ENCODE data around the gene RAP1A.

RAP1A gene

GRCh38 chr1:111648806-111649205 lies 29.2 kb downstream of the RAP1A start:
- no peak for TF ChIP-seq CTCF (IDR thresholded peaks at IDR 0.05; ENCODE audit: extremely low read depth, missing control alignments)
- no peak for DNase-seq (ENCODE audit: low spot score)

- TF ChIP-seq CTCF (IDR thresholded peaks at IDR 0.05; ENCODE audit: extremely low read depth, missing control alignments): no peak
- DNase-seq (ENCODE audit: low spot score): no peak
Measured at GRCh38 chr1:111649227-111649626, 29.6 kb downstream of the RAP1A start.

GRCh38 chr1:111649648-111650047 lies 30.1 kb downstream of the RAP1A start:
- DNase-seq (ENCODE audit: low spot score): no peak
- no peak for TF ChIP-seq CTCF (IDR thresholded peaks at IDR 0.05; ENCODE audit: extremely low read depth, missing control alignments)

GRCh38 chr1:111653709-111654108 lies 34.1 kb downstream of the RAP1A start:
- no peak for DNase-seq (ENCODE audit: low spot score)
- TF ChIP-seq CTCF (IDR thresholded peaks at IDR 0.05; ENCODE audit: extremely low read depth, missing control alignments): no peak

- no peak for TF ChIP-seq CTCF (IDR thresholded peaks at IDR 0.05; ENCODE audit: extremely low read depth, missing control alignments)
- DNase-seq (ENCODE audit: low spot score): no peak
Measured at GRCh38 chr1:111654839-111655238, 35.2 kb downstream of the RAP1A start.

- peak; percentile 15 for DNase-seq (ENCODE audit: low spot score)
Measured at GRCh38 chr1:111656086-111657017, 36.8 kb downstream of the RAP1A start.

More at GRCh38 chr1:111656086-111657017, 36.8 kb downstream of the RAP1A start:
- TF ChIP-seq CTCF (IDR thresholded peaks at IDR 0.05; ENCODE audit: extremely low read depth, missing control alignments): peak; percentile 5
